KOPT-K1 (cell line): ENCODE data around the gene UTF1.

Experiments
- H3K27ac ChIP-seq: fragments of 200-600 bp; sonication (generic); 2 replicates; pipeline ENCODE4 v1.5.1; 2016; ENCODE audit warnings: antibody characterized with exemption, mild to moderate bottlenecking, low read depth, low read length; ENCODE audit not compliant: poor library complexity, severe bottlenecking
- H3K36me3 ChIP-seq: fragments of 200-600 bp; sonication (generic); 2 replicates; pipeline ENCODE4 v1.5.1; 2017; ENCODE audit warnings: antibody characterized with exemption, mild to moderate bottlenecking, low read length, moderate library complexity; ENCODE audit not compliant: insufficient read depth
- H3K9me3 ChIP-seq: fragments of 200-600 bp; sonication (generic); 2 replicates; pipeline ENCODE4 v1.5.1; 2017; ENCODE audit warnings: antibody characterized with exemption, low read length, mild to moderate bottlenecking; ENCODE audit not compliant: insufficient read depth, poor library complexity, severe bottlenecking

Gene UTF1

GRCh38 chr10:133238466-133238804 is 8.4 kb downstream of the UTF1 start:
- Histone ChIP-seq H3K27ac (no peak overlapping the region), H3K9me3 (no peaks in the 10 kb centered on the region), H3K36me3 (no peaks in the 10 kb centered on the region)

- Histone ChIP-seq H3K9me3 (no peaks in the 10 kb centered on the region), H3K36me3 (no peaks in the 10 kb centered on the region), H3K27ac (no peak overlapping the region)
Measured at GRCh38 chr10:133239990-133240389, 10.0 kb downstream of the UTF1 start.

GRCh38 chr10:133241501-133242205 is 11.6 kb downstream of the UTF1 start:
- Histone ChIP-seq H3K36me3 (no peaks in the 10 kb centered on the region), H3K9me3 (no peaks in the 10 kb centered on the region), H3K27ac (no peak overlapping the region)

DNA sequence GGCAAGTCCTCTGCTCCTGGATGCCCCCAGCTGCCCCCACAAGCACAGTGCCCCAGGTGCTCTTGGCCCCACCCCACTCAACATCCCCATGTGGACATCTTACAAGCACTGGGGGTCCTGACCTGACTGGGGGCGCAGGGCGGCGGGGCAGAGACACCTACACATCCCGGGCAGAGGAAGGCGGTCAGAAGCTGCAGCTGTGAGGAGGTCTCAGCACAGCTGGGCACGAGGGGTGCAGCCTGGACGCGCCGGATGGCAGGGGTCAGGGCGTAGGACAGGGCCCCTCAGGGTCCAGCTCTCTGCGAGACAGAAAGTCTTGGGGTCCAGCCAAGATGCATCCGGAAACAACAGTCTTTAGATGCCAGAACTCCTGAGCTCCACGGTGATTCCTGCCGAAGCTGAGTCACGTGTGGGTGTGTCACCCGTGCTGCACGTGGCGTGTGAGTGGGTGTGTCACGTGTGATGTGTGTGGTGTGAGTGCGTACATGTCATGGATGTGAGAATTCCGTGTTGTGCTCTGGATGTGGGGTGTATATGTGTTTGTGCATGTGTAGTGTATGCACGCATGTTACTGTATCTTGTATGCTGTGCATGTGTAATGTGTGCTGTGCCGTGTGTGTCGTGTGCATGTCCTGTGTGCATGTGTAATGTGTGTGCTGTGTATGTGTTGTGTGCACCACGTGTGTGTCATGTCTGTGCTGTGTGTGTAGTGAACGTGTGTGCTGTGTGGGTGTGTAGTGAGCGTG is 12.8 kb downstream of the UTF1 start:
- Histone ChIP-seq H3K36me3 (no peaks in the 10 kb centered on the region), H3K9me3 (no peaks in the 10 kb centered on the region), H3K27ac (no peak overlapping the region)

DNA sequence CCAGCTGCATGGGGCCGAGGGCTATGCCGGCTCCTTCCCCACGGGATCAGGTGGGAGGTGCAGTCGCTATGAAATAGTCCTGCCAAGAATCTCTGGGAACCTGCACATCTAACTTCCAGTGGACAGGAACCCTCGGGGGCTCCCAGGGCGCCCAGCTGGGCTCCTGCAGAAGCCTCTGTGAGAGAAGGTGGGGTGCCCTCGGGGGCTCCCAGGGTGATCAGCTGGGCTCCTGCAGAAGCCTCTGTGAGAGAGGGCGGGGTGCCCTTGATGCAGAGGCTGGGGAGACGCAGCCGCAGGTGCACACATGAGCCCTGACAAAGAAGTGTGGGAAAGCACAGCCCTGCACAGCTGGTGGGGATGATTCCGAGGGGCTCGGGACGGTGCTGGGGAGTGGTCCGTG is 13.6 kb downstream of the UTF1 start:
- Histone ChIP-seq H3K27ac (no peak overlapping the region), H3K36me3 (no peaks in the 10 kb centered on the region), H3K9me3 (no peaks in the 10 kb centered on the region)

DNA sequence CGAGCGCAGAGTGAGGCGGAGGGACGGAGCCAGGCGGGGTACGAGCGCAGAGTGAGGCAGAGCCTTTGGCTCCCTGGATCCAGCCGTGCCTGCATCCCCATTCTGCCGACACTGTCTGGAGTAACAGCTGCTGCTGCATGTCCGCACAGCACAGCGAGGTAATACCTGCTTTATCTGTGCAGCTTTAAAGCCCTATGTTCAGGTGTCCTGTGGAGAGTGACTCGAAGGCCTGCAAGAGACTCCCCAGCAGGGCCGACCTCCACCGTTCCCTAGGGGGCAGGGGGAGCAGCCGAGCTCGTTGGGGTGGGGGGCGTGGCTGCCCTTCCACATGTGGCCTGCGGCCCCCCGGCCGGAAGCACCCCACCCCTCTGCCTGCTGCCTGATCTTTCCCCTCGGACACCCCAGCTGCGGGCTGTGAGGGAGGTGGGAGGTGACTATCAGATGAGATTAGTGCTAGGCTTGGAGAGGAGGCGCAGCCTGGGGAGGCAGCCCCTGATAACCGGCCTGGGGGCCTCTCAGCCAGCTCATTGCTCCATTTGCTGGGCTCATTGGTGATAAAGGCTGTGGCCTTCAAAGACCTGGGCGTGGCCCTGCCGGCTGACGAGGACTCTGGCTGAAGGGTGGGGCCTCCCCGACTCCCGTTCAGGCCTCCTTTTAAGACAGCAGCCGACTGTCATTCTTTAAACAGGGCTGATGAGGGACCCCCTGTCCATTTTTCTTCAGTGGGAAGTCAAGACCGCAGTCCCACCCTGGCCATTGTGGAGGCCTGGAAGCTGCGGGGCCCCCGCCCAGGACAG is 15.6 kb downstream of the UTF1 start:
- Histone ChIP-seq H3K36me3 (no peaks in the 10 kb centered on the region), H3K9me3 (no peaks in the 10 kb centered on the region), H3K27ac (no peak overlapping the region)

DNA sequence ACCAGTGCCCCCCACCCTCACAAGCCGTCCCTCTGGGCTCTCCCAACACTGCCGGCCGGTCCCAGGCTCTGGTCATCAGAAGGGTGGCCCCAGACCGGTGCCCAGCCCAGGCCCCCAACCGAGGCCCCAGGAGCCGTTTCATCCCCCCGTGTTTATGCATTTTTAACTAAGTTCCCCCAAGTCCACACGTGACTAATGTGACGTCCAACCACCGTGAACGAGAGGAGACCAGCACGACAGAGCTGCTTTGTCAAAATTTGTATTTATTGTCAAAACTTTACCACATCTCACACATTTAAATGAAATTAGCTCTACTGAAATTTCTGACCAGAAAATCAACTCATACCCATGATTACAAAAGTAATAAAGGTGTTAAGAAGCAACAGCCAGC is 16.2 kb downstream of the UTF1 start:
- Histone ChIP-seq H3K36me3 (no peaks in the 10 kb centered on the region), H3K9me3 (no peaks in the 10 kb centered on the region), H3K27ac (no peak overlapping the region)

DNA sequence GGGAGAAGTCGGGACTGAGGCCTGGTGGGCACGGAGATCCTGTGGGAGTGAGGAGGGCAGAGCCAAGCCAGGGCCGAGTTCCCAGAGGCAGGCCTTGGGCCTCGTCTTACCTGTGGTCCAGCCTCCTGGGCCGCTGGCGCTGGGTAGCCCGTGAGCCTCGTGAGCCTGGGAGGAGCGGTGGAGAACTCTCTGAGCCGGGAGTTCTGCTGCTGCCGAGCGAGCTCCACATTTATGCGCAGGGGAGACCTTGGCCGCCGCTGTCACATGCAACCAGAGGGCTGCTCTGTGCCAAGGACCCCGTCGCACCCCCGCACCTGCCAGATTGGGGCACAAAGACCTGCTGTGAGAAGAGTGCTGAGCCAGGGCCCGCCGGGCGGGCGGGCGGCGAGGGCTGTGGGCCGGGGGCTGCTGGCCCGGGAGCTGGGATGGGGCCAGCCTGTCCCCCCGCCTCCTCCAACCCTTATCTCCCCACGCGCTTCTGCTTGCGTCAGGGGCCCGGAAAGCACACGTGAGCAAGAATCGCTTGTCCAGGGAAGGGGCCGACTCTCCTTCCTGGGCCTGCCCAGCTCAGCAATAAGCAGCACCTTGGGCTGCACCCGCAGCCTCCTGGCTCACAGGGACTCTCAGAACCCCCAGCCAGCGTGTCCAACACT is 17.8 kb downstream of the UTF1 start:
- Histone ChIP-seq H3K36me3 (no peaks in the 10 kb centered on the region), H3K27ac (no peak overlapping the region), H3K9me3 (no peaks in the 10 kb centered on the region)

DNA sequence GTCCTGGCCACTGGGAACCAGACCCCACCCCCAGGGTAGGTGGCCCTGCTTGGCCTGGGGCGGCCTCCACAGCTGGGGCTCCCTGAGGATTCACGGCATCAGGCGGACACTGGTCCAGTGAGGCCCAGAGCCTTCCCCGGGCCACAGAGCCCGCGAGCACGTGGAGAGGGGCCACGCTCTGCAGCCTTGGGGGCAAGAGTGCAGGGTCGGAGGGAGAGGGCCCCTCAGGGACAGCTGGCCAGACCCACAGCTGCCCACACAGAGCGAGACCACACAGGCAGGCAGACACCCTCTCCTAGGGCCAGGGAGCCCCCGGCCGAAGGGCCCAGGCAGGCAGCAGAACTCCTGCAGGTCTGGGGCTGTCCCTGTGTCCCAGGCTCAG is 18.3 kb downstream of the UTF1 start:
- Histone ChIP-seq H3K27ac (no peak overlapping the region), H3K36me3 (no peaks in the 10 kb centered on the region), H3K9me3 (no peaks in the 10 kb centered on the region)

GRCh38 chr10:133249094-133249780 is 19.2 kb downstream of the UTF1 start:
- Histone ChIP-seq H3K9me3 (no peaks in the 10 kb centered on the region), H3K36me3 (no peaks in the 10 kb centered on the region), H3K27ac (no peak overlapping the region)

- H3K9me3 ChIP-seq: no peaks in the 10 kb centered on the region
- H3K36me3 ChIP-seq: no peaks in the 10 kb centered on the region
- no peak overlapping the region for H3K27ac ChIP-seq
Measured at GRCh38 chr10:133249975-133250754, 20.1 kb downstream of the UTF1 start.

- Histone ChIP-seq H3K27ac (no peak overlapping the region), H3K36me3 (no peaks in the 10 kb centered on the region), H3K9me3 (no peaks in the 10 kb centered on the region)
Measured at GRCh38 chr10:133251388-133252222, 21.6 kb downstream of the UTF1 start.

GRCh38 chr10:133252223-133252552 is 22.2 kb downstream of the UTF1 start:
- no peak overlapping the region for H3K27ac ChIP-seq
- H3K9me3 ChIP-seq: no peaks in the 10 kb centered on the region
- H3K36me3 ChIP-seq: no peaks in the 10 kb centered on the region
